ENCODE results near the gene ABRACL. TPM values are rescaled to one million over a fixed set of nuclear protein-coding genes. Genes with fewer than 3 reads are reported as not detected.

ABRACL gene
- total and polyA plus RNA-seq, 4 donors, result 19.8 to 91.9 (median 40.5) TPM

DNA sequence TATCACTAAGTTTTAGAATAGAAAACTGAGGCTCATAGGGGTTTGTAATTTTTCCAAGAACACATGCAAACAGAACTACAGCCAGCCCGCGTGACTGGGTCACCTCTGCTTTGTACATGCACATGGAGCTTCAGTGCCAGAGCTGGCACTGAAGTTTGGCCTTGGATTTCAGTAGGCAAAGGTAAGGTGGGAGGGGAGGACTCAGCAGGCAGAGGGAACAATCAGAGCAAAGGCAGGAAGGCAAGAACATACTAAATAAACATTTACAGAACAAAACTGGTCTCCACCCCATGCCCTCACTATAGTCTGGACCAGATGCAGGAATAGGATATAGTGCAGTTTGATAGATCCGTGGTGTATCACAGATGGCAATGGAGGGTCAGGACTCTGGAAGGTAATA is 13.6 kb upstream of the ABRACL start:
- H3K4me1 ChIP-seq (ENCODE audit: control insufficient read depth in 5 of 5, insufficient read depth in 5 of 5, low read length in 5 of 5), result peaks cover 0 to 11% (median 2%) of the 10 kb centered on the region in 5 donors
- H3K27ac ChIP-seq (ENCODE audit: low read depth in 1 of 2, low read length in 1 of 2), result no peak overlapping the region
- no peak overlapping the region for H3K4me3 ChIP-seq
- H3K9me3 ChIP-seq (ENCODE audit: control insufficient read depth in 4 of 4, insufficient read depth in 3 of 4, low read length in 3 of 4), result no peaks in the 10 kb centered on the region
- TF ChIP-seq, protein P1, sequence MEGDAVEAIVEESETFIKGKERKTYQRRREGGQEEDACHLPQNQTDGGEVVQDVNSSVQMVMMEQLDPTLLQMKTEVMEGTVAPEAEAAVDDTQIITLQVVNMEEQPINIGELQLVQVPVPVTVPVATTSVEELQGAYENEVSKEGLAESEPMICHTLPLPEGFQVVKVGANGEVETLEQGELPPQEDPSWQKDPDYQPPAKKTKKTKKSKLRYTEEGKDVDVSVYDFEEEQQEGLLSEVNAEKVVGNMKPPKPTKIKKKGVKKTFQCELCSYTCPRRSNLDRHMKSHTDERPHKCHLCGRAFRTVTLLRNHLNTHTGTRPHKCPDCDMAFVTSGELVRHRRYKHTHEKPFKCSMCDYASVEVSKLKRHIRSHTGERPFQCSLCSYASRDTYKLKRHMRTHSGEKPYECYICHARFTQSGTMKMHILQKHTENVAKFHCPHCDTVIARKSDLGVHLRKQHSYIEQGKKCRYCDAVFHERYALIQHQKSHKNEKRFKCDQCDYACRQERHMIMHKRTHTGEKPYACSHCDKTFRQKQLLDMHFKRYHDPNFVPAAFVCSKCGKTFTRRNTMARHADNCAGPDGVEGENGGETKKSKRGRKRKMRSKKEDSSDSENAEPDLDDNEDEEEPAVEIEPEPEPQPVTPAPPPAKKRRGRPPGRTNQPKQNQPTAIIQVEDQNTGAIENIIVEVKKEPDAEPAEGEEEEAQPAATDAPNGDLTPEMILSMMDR (IDR thresholded peaks at IDR 0.05; ENCODE audit: control extremely low read depth, extremely low read depth), result no peak
- 76 to 83% methylated on average over 3 of the region's 3 CpGs for WGBS, 2 donors
- no peak overlapping the region for H3K9ac ChIP-seq (ENCODE audit: insufficient read depth in 1 of 2, low read length in 2 of 2)
- H3K27me3 ChIP-seq (ENCODE audit: control insufficient read depth in 3 of 3, insufficient read depth in 3 of 3, low read length in 2 of 3), result no peaks in the 10 kb centered on the region
- ATAC-seq (ENCODE audit: insufficient read depth, low FRiP score) (no peak), DNase-seq (no peak)
- H3K36me3 ChIP-seq (ENCODE audit: control insufficient read depth in 4 of 4, insufficient read depth in 4 of 4, low read length in 4 of 4), result no peaks in the 10 kb centered on the region

DNA sequence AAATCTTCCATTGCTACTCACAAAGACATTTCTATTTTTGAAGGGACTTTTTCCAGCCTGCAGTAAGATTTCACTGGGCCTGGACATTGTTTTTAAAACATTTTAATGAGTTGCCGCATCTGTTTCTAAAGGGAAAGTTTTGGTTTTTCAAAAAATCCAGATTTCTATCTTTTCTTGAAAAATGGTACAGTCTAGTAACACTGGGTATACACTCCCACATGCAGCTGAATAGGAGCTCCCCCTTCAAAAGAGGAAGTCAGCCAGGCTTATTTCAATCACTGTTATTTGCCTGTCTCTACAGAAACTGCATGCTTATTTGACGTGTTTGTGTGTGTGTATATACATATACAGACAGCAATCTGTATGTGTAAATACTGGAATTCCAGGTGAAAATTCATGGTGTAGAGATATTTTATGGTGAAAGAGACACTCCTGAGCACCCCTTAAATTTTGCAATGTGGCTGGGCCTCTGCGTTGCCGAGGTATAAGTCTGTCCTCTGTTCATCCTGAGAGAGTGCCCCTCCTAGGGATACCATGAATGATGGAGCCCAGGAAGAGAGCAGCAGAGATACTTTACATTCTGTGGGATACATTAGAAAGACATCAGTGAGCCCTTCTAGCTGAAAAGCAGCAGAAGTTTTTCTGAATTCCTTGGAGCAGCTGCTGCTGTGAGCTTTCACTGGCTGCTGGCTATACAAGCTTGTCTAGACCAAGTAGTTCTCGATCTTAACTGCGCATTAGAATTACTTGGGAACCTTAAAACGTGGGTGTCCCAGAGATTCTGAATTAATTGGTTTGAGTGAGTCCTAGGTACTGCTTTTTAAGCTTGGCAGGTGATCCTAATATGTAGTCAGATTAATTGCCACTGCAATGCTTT is 12.0 kb upstream of the ABRACL start:
- H3K36me3 ChIP-seq (ENCODE audit: control insufficient read depth in 4 of 4, insufficient read depth in 4 of 4, low read length in 4 of 4), result no peaks in the 10 kb centered on the region
- WGBS, 2 donors, result 77 to 80% methylated on average over 7 of the region's 7 CpGs
- TF ChIP-seq, protein P1 (IDR thresholded peaks at IDR 0.05; ENCODE audit: control extremely low read depth, extremely low read depth), result no peak
- H3K9ac ChIP-seq (ENCODE audit: insufficient read depth in 1 of 2, low read length in 2 of 2), result no peak overlapping the region
- no peak for ATAC-seq (ENCODE audit: insufficient read depth, low FRiP score)
- peaks cover 0 to 11% (median 2%) of the 10 kb centered on the region in 5 donors for H3K4me1 ChIP-seq (ENCODE audit: control insufficient read depth in 5 of 5, insufficient read depth in 5 of 5, low read length in 5 of 5)
- DNase-seq, result peak; percentile 18 to 58 (median 47)
- H3K27ac ChIP-seq (ENCODE audit: low read depth in 1 of 2, low read length in 1 of 2), result peak overlapping the region in 1 of 2 donors; percentile 22
- no peaks in the 10 kb centered on the region for H3K27me3 ChIP-seq (ENCODE audit: control insufficient read depth in 3 of 3, insufficient read depth in 3 of 3, low read length in 2 of 3)
- no peak overlapping the region for H3K4me3 ChIP-seq
- no peaks in the 10 kb centered on the region for H3K9me3 ChIP-seq (ENCODE audit: control insufficient read depth in 4 of 4, insufficient read depth in 3 of 4, low read length in 3 of 4)

DNA sequence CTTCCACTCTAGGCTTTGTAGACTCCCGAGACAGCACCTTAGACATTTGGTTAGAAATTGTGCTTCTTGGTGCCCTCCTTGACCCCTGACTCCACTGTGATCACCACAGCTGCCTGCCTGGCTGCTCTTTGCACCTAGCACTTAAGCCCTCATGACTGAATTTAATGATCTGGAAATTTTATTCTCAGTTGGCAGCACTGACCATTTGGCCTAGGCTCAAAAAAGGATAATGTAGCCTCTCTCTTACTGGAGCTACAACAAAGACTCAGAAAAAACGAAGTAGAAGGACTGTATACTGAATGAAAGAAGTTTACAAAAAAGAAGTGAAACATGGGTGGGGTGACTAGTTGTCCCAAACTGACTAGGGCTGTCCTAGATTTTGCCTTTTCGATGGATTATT is 11.3 kb upstream of the ABRACL start:
- WGBS, 2 donors, result 78 to 80% methylated on average over 3 of the region's 3 CpGs
- ATAC-seq (ENCODE audit: insufficient read depth, low FRiP score), result no peak
- Histone ChIP-seq H3K27ac (ENCODE audit: low read depth in 1 of 2, low read length in 1 of 2) (no peak overlapping the region), H3K4me1 (ENCODE audit: control insufficient read depth in 5 of 5, insufficient read depth in 5 of 5, low read length in 5 of 5) (peaks cover 0 to 11% (median 2%) of the 10 kb centered on the region in 5 donors), H3K27me3 (ENCODE audit: control insufficient read depth in 3 of 3, insufficient read depth in 3 of 3, low read length in 2 of 3) (no peaks in the 10 kb centered on the region), H3K4me3 (no peak overlapping the region), H3K36me3 (ENCODE audit: control insufficient read depth in 4 of 4, insufficient read depth in 4 of 4, low read length in 4 of 4) (no peaks in the 10 kb centered on the region), H3K9ac (ENCODE audit: insufficient read depth in 1 of 2, low read length in 2 of 2) (no peak overlapping the region), H3K9me3 (ENCODE audit: control insufficient read depth in 4 of 4, insufficient read depth in 3 of 4, low read length in 3 of 4) (no peaks in the 10 kb centered on the region)
- peak; percentile 50 to 77 (median 74) for DNase-seq
- TF ChIP-seq, protein P1 (IDR thresholded peaks at IDR 0.05; ENCODE audit: control extremely low read depth, extremely low read depth), result no peak
